Karpas-422 (cell line): ENCODE measurements around the gene RPP38. TPM values are rescaled to one million over a fixed set of nuclear protein-coding genes. Genes with fewer than 3 reads are reported as not detected.

Experiments
- DNase-seq: peaks from one replicate; pipeline ENCODE4 v3.0.0-alpha.2; 2015
- H2AFZ ChIP-seq: fragments of 200-600 bp; sonication (generic); 2 replicates; pipeline ENCODE4 v1.6.1; 2014; ENCODE audit warnings: antibody characterized with exemption, low read length, mixed read lengths
- H3K27ac ChIP-seq: fragments of 200-600 bp; sonication (generic); 2 replicates; pipeline ENCODE4 v1.5.1; 2014; ENCODE audit warnings: mild to moderate bottlenecking, low read length, moderate library complexity
- H3K27me3 ChIP-seq: fragments of 200-600 bp; sonication (generic); 2 replicates; pipeline ENCODE4 v1.6.1; 2014; ENCODE audit warnings: low read length, mixed read lengths
- H3K36me3 ChIP-seq: fragments of 200-600 bp; sonication (generic); 2 replicates; pipeline ENCODE4 v1.6.1; 2014; ENCODE audit warnings: low read length, mixed read lengths; ENCODE audit not compliant: insufficient read depth
- H3K4me1 ChIP-seq: fragments of 200-600 bp; sonication (generic); 2 replicates; pipeline ENCODE4 v1.6.1; 2014; ENCODE audit warnings: mild to moderate bottlenecking, low read length, mixed read lengths
- H3K4me2 ChIP-seq: fragments of 200-600 bp; sonication (generic); 2 replicates; pipeline ENCODE4 v1.6.1; 2014; ENCODE audit warnings: low read length, low read depth, mild to moderate bottlenecking; ENCODE audit not compliant: poor library complexity, severe bottlenecking
- H3K4me3 ChIP-seq: fragments of 200-600 bp; sonication (generic); 2 replicates; pipeline ENCODE4 v1.5.1; 2014; ENCODE audit warnings: mild to moderate bottlenecking, antibody characterized with exemption, low read length, mixed read lengths
- H3K79me2 ChIP-seq: fragments of 200-600 bp; sonication (generic); 2 replicates; pipeline ENCODE4 v1.6.1; 2014; ENCODE audit warnings: mild to moderate bottlenecking, low read length, mixed read lengths
- H3K9ac ChIP-seq: fragments of 200-600 bp; sonication (generic); 2 replicates; pipeline ENCODE4 v1.6.0; 2014; ENCODE audit warnings: low read length
- H3K9me2 ChIP-seq: fragments of 200-600 bp; sonication (generic), shearing (Covaris generic); replicated peaks from 2 replicates; pipeline ENCODE4 v1.6.0; 2014; ENCODE audit warnings: mild to moderate bottlenecking, low read length, moderate library complexity; ENCODE audit not compliant: insufficient read depth
- H3K9me3 ChIP-seq: fragments of 300-700, 200-600 bp; sonication (generic); 2 replicates; pipeline ENCODE4 v1.6.1; 2014; ENCODE audit warnings: low read length, mixed read lengths
- H4K20me1 ChIP-seq: fragments of 200-600 bp; sonication (generic); 2 replicates; pipeline ENCODE4 v1.6.1; 2014; ENCODE audit warnings: mild to moderate bottlenecking, antibody characterized with exemption, low read length, low read depth; ENCODE audit not compliant: insufficient read depth
- total RNA-seq: library from RNA; depleted of rRNA; stranded (reverse); fragments of >200 nt; shearing (Covaris generic); gene quantifications from 2 replicates; pipeline ENCODE4 v1.2.3, GENCODE V29; 2014; ENCODE audit warnings: low replicate concordance

Gene RPP38
- total RNA-seq, 1 experiment from 2014 or later, result 18.0 TPM

- H3K4me1 ChIP-seq, result no peaks in the 10 kb centered on the region
- H3K9me2 ChIP-seq, result no peaks in the 10 kb centered on the region
- no peaks in the 10 kb centered on the region for H4K20me1 ChIP-seq
- no peak overlapping the region for H3K4me3 ChIP-seq
- no peak for DNase-seq
- no peaks in the 10 kb centered on the region for H3K9me3 ChIP-seq
- H3K36me3 ChIP-seq, result no peaks in the 10 kb centered on the region
- H3K27me3 ChIP-seq, result no peaks in the 10 kb centered on the region
- no peaks in the 10 kb centered on the region for H3K79me2 ChIP-seq
- no peak overlapping the region for H3K27ac ChIP-seq
- H2AFZ ChIP-seq, result no peak overlapping the region
- no peak overlapping the region for H3K4me2 ChIP-seq
- no peak overlapping the region for H3K9ac ChIP-seq
Observed at GRCh38 chr10:15118615-15119014, 21.5 kb downstream of the RPP38 start.

- H3K36me3 ChIP-seq, result no peaks in the 10 kb centered on the region
- no peak for DNase-seq
- no peaks in the 10 kb centered on the region for H3K4me1 ChIP-seq
- H3K9me2 ChIP-seq, result no peaks in the 10 kb centered on the region
- no peak overlapping the region for H3K9ac ChIP-seq
- H3K4me3 ChIP-seq, result no peak overlapping the region
- no peaks in the 10 kb centered on the region for H3K9me3 ChIP-seq
- H3K79me2 ChIP-seq, result no peaks in the 10 kb centered on the region
- H3K27me3 ChIP-seq, result no peaks in the 10 kb centered on the region
- no peak overlapping the region for H2AFZ ChIP-seq
- no peaks in the 10 kb centered on the region for H4K20me1 ChIP-seq
- no peak overlapping the region for H3K27ac ChIP-seq
- no peak overlapping the region for H3K4me2 ChIP-seq
Observed at GRCh38 chr10:15120523-15120922, 23.4 kb downstream of the RPP38 start.

- no peaks in the 10 kb centered on the region for H3K27me3 ChIP-seq
- no peaks in the 10 kb centered on the region for H3K9me2 ChIP-seq
- no peaks in the 10 kb centered on the region for H4K20me1 ChIP-seq
- H3K27ac ChIP-seq, result no peak overlapping the region
- no peaks in the 10 kb centered on the region for H3K9me3 ChIP-seq
- no peak overlapping the region for H3K4me3 ChIP-seq
- no peak overlapping the region for H2AFZ ChIP-seq
- H3K9ac ChIP-seq, result no peak overlapping the region
- H3K4me2 ChIP-seq, result no peak overlapping the region
- no peaks in the 10 kb centered on the region for H3K79me2 ChIP-seq
- H3K36me3 ChIP-seq, result no peaks in the 10 kb centered on the region
- no peak for DNase-seq
- H3K4me1 ChIP-seq, result no peaks in the 10 kb centered on the region
Observed at GRCh38 chr10:15121707-15122106, 24.6 kb downstream of the RPP38 start.

GRCh38 chr10:15122477-15123030, 25.4 kb downstream of the RPP38 start:
- no peak for DNase-seq
- no peaks in the 10 kb centered on the region for H3K27me3 ChIP-seq
- H3K9me2 ChIP-seq, result no peaks in the 10 kb centered on the region
- no peaks in the 10 kb centered on the region for H3K9me3 ChIP-seq
- H3K36me3 ChIP-seq, result no peaks in the 10 kb centered on the region
- H3K9ac ChIP-seq, result no peak overlapping the region
- H3K79me2 ChIP-seq, result no peaks in the 10 kb centered on the region
- no peaks in the 10 kb centered on the region for H4K20me1 ChIP-seq
- no peak overlapping the region for H3K4me3 ChIP-seq
- H3K4me2 ChIP-seq, result no peak overlapping the region
- no peak overlapping the region for H2AFZ ChIP-seq
- H3K4me1 ChIP-seq, result no peaks in the 10 kb centered on the region
- H3K27ac ChIP-seq, result no peak overlapping the region

GRCh38 chr10:15123749-15124184, 26.6 kb downstream of the RPP38 start:
- no peaks in the 10 kb centered on the region for H3K4me1 ChIP-seq
- no peak for DNase-seq
- no peak overlapping the region for H3K4me2 ChIP-seq
- H3K27me3 ChIP-seq, result no peaks in the 10 kb centered on the region
- no peak overlapping the region for H3K27ac ChIP-seq
- no peaks in the 10 kb centered on the region for H3K36me3 ChIP-seq
- H3K9me3 ChIP-seq, result no peaks in the 10 kb centered on the region
- H4K20me1 ChIP-seq, result no peaks in the 10 kb centered on the region
- no peaks in the 10 kb centered on the region for H3K9me2 ChIP-seq
- no peaks in the 10 kb centered on the region for H3K79me2 ChIP-seq
- no peak overlapping the region for H3K9ac ChIP-seq
- H3K4me3 ChIP-seq, result no peak overlapping the region
- H2AFZ ChIP-seq, result no peak overlapping the region

GRCh38 chr10:15124190-15124589, 27.0 kb downstream of the RPP38 start:
- Histone ChIP-seq H3K36me3 (no peaks in the 10 kb centered on the region), H3K27ac (no peak overlapping the region), H3K4me3 (no peak overlapping the region), H3K9me2 (no peaks in the 10 kb centered on the region), H3K27me3 (no peaks in the 10 kb centered on the region), H3K9me3 (no peaks in the 10 kb centered on the region), H4K20me1 (no peaks in the 10 kb centered on the region), H3K9ac (no peak overlapping the region), H3K4me2 (no peak overlapping the region), H3K79me2 (no peaks in the 10 kb centered on the region), H2AFZ (no peak overlapping the region), H3K4me1 (no peaks in the 10 kb centered on the region)
- no peak for DNase-seq

GRCh38 chr10:15124908-15125307, 27.8 kb downstream of the RPP38 start:
- H3K9ac ChIP-seq, result no peak overlapping the region
- no peak overlapping the region for H3K27ac ChIP-seq
- no peak for DNase-seq
- no peaks in the 10 kb centered on the region for H3K27me3 ChIP-seq
- H3K9me2 ChIP-seq, result no peaks in the 10 kb centered on the region
- no peak overlapping the region for H2AFZ ChIP-seq
- H3K4me2 ChIP-seq, result no peak overlapping the region
- H3K9me3 ChIP-seq, result no peaks in the 10 kb centered on the region
- H3K4me3 ChIP-seq, result no peak overlapping the region
- H4K20me1 ChIP-seq, result no peaks in the 10 kb centered on the region
- H3K4me1 ChIP-seq, result no peaks in the 10 kb centered on the region
- no peaks in the 10 kb centered on the region for H3K36me3 ChIP-seq
- no peaks in the 10 kb centered on the region for H3K79me2 ChIP-seq

GRCh38 chr10:15131330-15131729, 34.2 kb downstream of the RPP38 start:
- Histone ChIP-seq H3K4me2 (no peak overlapping the region), H3K4me3 (no peak overlapping the region), H3K4me1 (no peaks in the 10 kb centered on the region), H3K27ac (no peak overlapping the region), H3K27me3 (no peaks in the 10 kb centered on the region), H2AFZ (no peak overlapping the region), H4K20me1 (no peaks in the 10 kb centered on the region), H3K9me3 (no peaks in the 10 kb centered on the region), H3K36me3 (no peaks in the 10 kb centered on the region), H3K79me2 (no peaks in the 10 kb centered on the region), H3K9ac (no peak overlapping the region), H3K9me2 (no peaks in the 10 kb centered on the region)
- DNase-seq, result no peak
